Vagina (tissue), 2 donors: Measurements from ENCODE around the gene GART. TPM values are rescaled to one million over a fixed set of nuclear protein-coding genes. Genes with fewer than 3 reads are reported as not detected.
"Not testable (repeated sequence)": the region's sequence is repeated elsewhere in the genome, so short reads cannot be mapped to it uniquely, and the experiment has no call there.

ENCODE experiments used
- DNase-seq, 2 donors: peaks; one replicate each; pipeline ENCODE4 v3.0.0-alpha.2; 2017; ENCODE audit errors: extremely low spot score in 2 of 2
- H3K27ac ChIP-seq: fragments of 200-600 bp; sonication (generic); one replicate; pipeline ENCODE4 v1.5.1; 2019
- H3K27me3 ChIP-seq: fragments of 200-600 bp; sonication (generic); one replicate; pipeline ENCODE4 v1.5.1; 2019
- H3K36me3 ChIP-seq, 2 donors: fragments of 200-600 bp; sonication (generic); one replicate each; pipeline ENCODE4 v1.5.1; 2017 to 2019
- H3K4me1 ChIP-seq: fragments of 200-600 bp; sonication (generic); one replicate; pipeline ENCODE4 v1.5.1; 2019
- H3K4me3 ChIP-seq, 2 donors: fragments of 200-600 bp; sonication (generic); 1 replicate in 1 of 2; 2 replicates in 1 of 2; pipeline ENCODE4 v1.5.1; 2016 to 2019
- H3K9me3 ChIP-seq: fragments of 200-600 bp; sonication (generic); one replicate; pipeline ENCODE4 v1.5.1; 2019
- CTCF ChIP-seq, 3 experiments: fragments of 450-650 bp in 2 of 3; fragments of 200-600 bp in 1 of 3; sonication (generic) in 1 of 3; IDR thresholded peaks; one replicate each; pipeline ENCODE4 v1.5.1; 2017 to 2019; ENCODE audit warnings: antibody characterized with exemption in 3 of 3, mild to moderate bottlenecking in 2 of 3, moderate library complexity in 2 of 3
- POLR2A ChIP-seq, 2 donors: fragments of 450-650 bp; IDR thresholded peaks; one replicate each; pipeline ENCODE4 v1.6.1; 2017; ENCODE audit warnings: antibody characterized with exemption in 2 of 2, mild to moderate bottlenecking in 2 of 2, moderate library complexity in 2 of 2
- POLR2AphosphoS5 ChIP-seq, 2 donors: sonication (generic); formaldehyde crosslinking; IDR thresholded peaks; one replicate each; pipeline ENCODE4 v1.9.0; 2017; ENCODE audit warnings: antibody characterized with exemption in 2 of 2, mild to moderate bottlenecking in 2 of 2, low read depth in 1 of 2; ENCODE audit not compliant: insufficient read depth in 1 of 2
- intact Hi-C: fragments of 100-400 bp; cut with DNase I; formaldehyde crosslinking; loops from one replicate; pipeline ENCODE4 v1.15.1; 2023
- total RNA-seq: library from RNA; depleted of rRNA; stranded (reverse); fragments of >200 nt; gene quantifications from one replicate; pipeline ENCODE4 v1.2.3, GENCODE V29; 2016

The GART gene
- total RNA-seq, 1 donor from 2014 or later, result 47.6 TPM

GRCh38 chr21:33584455-33584854 is 42.5 kb upstream of the GART start:
- Histone ChIP-seq H3K27ac (no peak overlapping the region), H3K4me1 (peaks cover 18% of the 10 kb centered on the region), H3K4me3 (no peak overlapping the region), H3K27me3 (no peaks in the 10 kb centered on the region), H3K9me3 (no peaks in the 10 kb centered on the region), H3K36me3 (no peaks in the 10 kb centered on the region)
- TF ChIP-seq CTCF (IDR thresholded peaks at IDR 0.05), result no peak
- TF ChIP-seq POLR2A (IDR thresholded peaks at IDR 0.05), result no peak
- TF ChIP-seq POLR2AphosphoS5 (IDR thresholded peaks at IDR 0.05; ENCODE audit: insufficient read depth in 1 of 2, low read depth in 1 of 2), result no peak
- no peak for DNase-seq
- intact Hi-C loops, result no loop called here

- H3K36me3 ChIP-seq, result peaks cover 0 to 30% of the 10 kb centered on the region in 2 donors
- intact Hi-C loops, result no loop called here
- no peak overlapping the region for H3K27ac ChIP-seq
- H3K4me1 ChIP-seq, result no peaks in the 10 kb centered on the region
- no peak overlapping the region for H3K4me3 ChIP-seq
- DNase-seq, result no peak
- H3K27me3 ChIP-seq, result no peaks in the 10 kb centered on the region
- no peak for TF ChIP-seq POLR2AphosphoS5 (IDR thresholded peaks at IDR 0.05; ENCODE audit: insufficient read depth in 1 of 2, low read depth in 1 of 2)
- no peak for TF ChIP-seq CTCF (IDR thresholded peaks at IDR 0.05)
- TF ChIP-seq POLR2A (IDR thresholded peaks at IDR 0.05), result no peak
- H3K9me3 ChIP-seq, result no peaks in the 10 kb centered on the region
Measured at GRCh38 chr21:33578959-33579542, 37.1 kb upstream of the GART start.

- no peak for TF ChIP-seq POLR2AphosphoS5 (IDR thresholded peaks at IDR 0.05; ENCODE audit: insufficient read depth in 1 of 2, low read depth in 1 of 2)
- TF ChIP-seq CTCF (IDR thresholded peaks at IDR 0.05), result no peak
- no peak for TF ChIP-seq POLR2A (IDR thresholded peaks at IDR 0.05)
- peaks cover 0 to 37% of the 10 kb centered on the region in 2 donors for H3K36me3 ChIP-seq
Measured at GRCh38 chr21:33578214-33578613, 36.3 kb upstream of the GART start.

GRCh38 chr21:33576741-33577141 is 34.8 kb upstream of the GART start:
- H3K4me1 ChIP-seq, H3K4me3 ChIP-seq, H3K27me3 ChIP-seq, H3K9me3 ChIP-seq, intact Hi-C loops, DNase-seq, H3K27ac ChIP-seq: not testable (repeated sequence)
- H3K36me3 ChIP-seq, result peaks cover 0 to 49% of the 10 kb centered on the region in 2 donors

More at GRCh38 chr21:33578214-33578613, 36.3 kb upstream of the GART start:
- Histone ChIP-seq H3K27ac (no peak overlapping the region), H3K9me3 (no peaks in the 10 kb centered on the region), H3K4me1 (no peaks in the 10 kb centered on the region), H3K27me3 (no peaks in the 10 kb centered on the region), H3K4me3 (no peak overlapping the region)
- intact Hi-C loops, result no loop called here
- no peak for DNase-seq

- Histone ChIP-seq H3K36me3 (peaks cover 0 to 74% of the 10 kb centered on the region in 2 donors), H3K9me3 (no peaks in the 10 kb centered on the region), H3K27ac (no peak overlapping the region), H3K27me3 (no peaks in the 10 kb centered on the region), H3K4me3 (no peak overlapping the region), H3K4me1 (no peaks in the 10 kb centered on the region)
- no peak for DNase-seq
- intact Hi-C loops, result no loop called here
- TF ChIP-seq POLR2A (IDR thresholded peaks at IDR 0.05) (no peak), CTCF (IDR thresholded peaks at IDR 0.05) (no peak)
Measured at GRCh38 chr21:33572350-33572749, 30.4 kb upstream of the GART start.
